ENCODE measurements around the gene PDCD7.

Gene PDCD7

DNA sequence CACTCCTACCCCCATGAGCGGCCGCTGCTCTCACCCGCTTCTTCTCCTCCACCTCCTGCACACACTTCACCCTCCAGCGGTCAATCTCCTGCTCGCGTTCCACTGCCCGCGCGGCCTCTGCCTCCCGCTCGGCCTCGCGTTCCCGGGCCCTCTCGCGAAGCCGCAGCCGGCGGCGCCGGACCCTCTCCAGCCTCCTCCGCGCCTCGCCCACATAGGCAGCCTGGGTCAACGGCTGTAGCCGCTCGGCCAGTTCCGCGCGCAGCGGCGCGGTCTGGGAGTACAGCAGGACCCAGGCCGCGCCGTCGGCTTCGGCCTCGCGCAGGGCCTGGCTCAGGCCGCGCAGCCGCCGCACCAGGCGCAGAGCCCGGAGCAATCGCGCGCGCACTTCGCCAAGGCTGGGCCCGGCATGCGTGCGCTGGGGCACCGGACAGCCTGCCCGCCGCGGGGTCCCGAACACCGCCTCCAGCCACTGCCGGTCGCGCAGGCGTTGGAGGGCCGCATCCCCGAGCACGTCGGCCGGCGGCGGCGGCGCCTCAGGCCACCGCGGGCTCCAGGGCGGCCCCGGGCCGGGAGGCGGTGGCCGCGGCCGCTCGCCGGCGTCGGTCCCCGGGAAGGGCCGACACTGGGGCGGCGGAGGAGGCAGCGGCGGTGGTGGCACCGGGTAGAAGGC, 595 bp downstream of the PDCD7 start:
- peaks cover 37% of the 10 kb centered on the region for H3K36me3 ChIP-seq
- H3K4me3 ChIP-seq: peak overlapping the region; percentile 90
- H3K4me1 ChIP-seq: peaks cover 24% of the 10 kb centered on the region
- peak overlapping the region; percentile 97 for H3K4me2 ChIP-seq
- peaks cover 52% of the 10 kb centered on the region for H4K20me1 ChIP-seq
- H3K9me3 ChIP-seq: peaks cover 27% of the 10 kb centered on the region
- no peaks in the 10 kb centered on the region for H3K27me3 ChIP-seq
- no peak for TF ChIP-seq Cebpa-rat (IDR thresholded peaks at IDR 0.05)
- H3K9ac ChIP-seq: peak overlapping the region; percentile 86
- H3K27ac ChIP-seq: peak overlapping the region; percentile 85

DNA sequence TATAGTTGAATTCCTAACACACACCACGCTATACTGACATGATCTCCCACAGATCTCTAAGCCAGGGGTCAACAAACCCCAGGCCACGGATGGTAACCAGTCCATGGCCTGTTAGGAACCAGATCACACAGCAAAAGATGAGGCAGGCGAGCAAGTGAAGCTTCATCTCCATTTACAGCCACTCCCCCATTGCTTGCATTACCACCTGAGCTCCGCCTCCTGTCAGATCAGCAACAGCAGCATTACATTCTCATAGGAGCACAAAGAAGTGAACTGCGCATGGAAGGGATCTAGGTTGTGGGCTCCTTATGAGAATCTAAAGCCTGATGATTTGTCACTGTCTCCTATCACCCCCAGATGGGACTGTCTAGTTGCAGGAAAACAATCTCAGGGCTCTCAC, 2.7 kb downstream of the PDCD7 start:
- TF ChIP-seq Cebpa-rat (IDR thresholded peaks at IDR 0.05): no peak
- no peak overlapping the region for H3K9ac ChIP-seq
- no peak overlapping the region for H3K27ac ChIP-seq
- peaks cover 6% of the 10 kb centered on the region for H3K9me3 ChIP-seq
- H3K4me3 ChIP-seq: no peak overlapping the region
- H3K4me2 ChIP-seq: no peak overlapping the region
- H3K4me1 ChIP-seq: peaks cover 24% of the 10 kb centered on the region
- peaks cover 66% of the 10 kb centered on the region for H4K20me1 ChIP-seq
- H3K36me3 ChIP-seq: peaks cover 53% of the 10 kb centered on the region
- no peaks in the 10 kb centered on the region for H3K27me3 ChIP-seq

GRCh38 chr15:65115542-65115941, 18.1 kb downstream of the PDCD7 start:
- peaks cover 100% of the 10 kb centered on the region for H3K36me3 ChIP-seq

GRCh38 chr15:65115086-65115485, 18.5 kb downstream of the PDCD7 start, which contains the start of gene UBAP1L:
Gene UBAP1L, minus strand, starts transcription at chr15:65115200. Its CDS starts 8,985 bp downstream, at chr15:65106215.
- no peaks in the 10 kb centered on the region for H3K4me1 ChIP-seq
- H3K9me3 ChIP-seq: no peaks in the 10 kb centered on the region
- H4K20me1 ChIP-seq: peaks cover 20% of the 10 kb centered on the region; the same call in 1 of the 2 replicates
- H3K9ac ChIP-seq: no peak within 1 kb of the TSS
- H3K36me3 ChIP-seq: peaks cover 96% of the 10 kb centered on the region
- H3K4me2 ChIP-seq: no peak within 1 kb of the TSS
- no peak for TF ChIP-seq Cebpa-rat (IDR thresholded peaks at IDR 0.05)
- no peaks in the 10 kb centered on the region for H3K27me3 ChIP-seq
- no peak within 1 kb of the TSS for H3K27ac ChIP-seq
- H3K4me3 ChIP-seq: no peak within 1 kb of the TSS

More at GRCh38 chr15:65115542-65115941, 18.1 kb downstream of the PDCD7 start:
- Histone ChIP-seq H3K4me1 (no peaks in the 10 kb centered on the region), H3K27ac (no peak overlapping the region), H3K27me3 (no peaks in the 10 kb centered on the region), H3K9me3 (no peaks in the 10 kb centered on the region), H3K4me2 (no peak overlapping the region), H4K20me1 (peaks cover 25% of the 10 kb centered on the region), H3K9ac (no peak overlapping the region), H3K4me3 (no peak overlapping the region)
- TF ChIP-seq Cebpa-rat (IDR thresholded peaks at IDR 0.05): no peak

DNA sequence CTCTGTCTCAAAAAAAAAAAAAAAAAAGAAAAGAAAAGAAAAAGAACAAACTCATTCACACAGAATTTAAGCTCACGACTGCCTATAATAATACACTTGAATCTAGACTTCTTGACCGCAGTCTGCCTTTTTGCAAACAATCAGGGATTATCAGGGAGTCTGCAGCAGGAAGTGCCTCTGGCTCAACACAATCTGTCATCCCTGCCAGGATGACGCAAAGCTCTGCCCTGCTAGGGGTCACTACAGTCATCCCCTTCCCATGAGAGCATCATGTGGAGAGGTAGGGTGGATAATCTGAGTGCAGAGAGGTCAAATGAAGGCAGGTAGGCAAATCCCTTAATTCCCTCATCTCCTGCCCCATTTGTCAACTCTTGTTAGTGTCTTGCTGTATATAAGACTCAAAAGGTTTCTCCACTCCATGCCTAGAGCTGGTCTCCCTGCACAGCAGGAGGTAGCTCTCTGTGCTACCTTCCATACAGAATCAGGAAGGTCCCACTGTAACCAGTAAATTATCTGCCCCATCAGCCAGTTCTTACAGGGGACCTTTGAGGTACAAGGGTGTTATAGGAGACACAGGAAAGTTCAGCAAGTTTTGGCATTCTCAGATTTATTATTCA, 22.8 kb downstream of the PDCD7 start:
- no peak for TF ChIP-seq Cebpa-rat (IDR thresholded peaks at IDR 0.05)
- no peak overlapping the region for H3K9ac ChIP-seq
- H3K4me1 ChIP-seq: no peaks in the 10 kb centered on the region
- H3K4me2 ChIP-seq: no peak overlapping the region
- no peaks in the 10 kb centered on the region for H3K27me3 ChIP-seq
- no peaks in the 10 kb centered on the region for H3K9me3 ChIP-seq
- peaks cover 62% of the 10 kb centered on the region for H3K36me3 ChIP-seq
- no peak overlapping the region for H3K27ac ChIP-seq
- H3K4me3 ChIP-seq: no peak overlapping the region
- 0 out of 2 replicates have a peak, but pooled peaks cover 2% of the 10 kb centered on the region for H4K20me1 ChIP-seq

- no peak overlapping the region for H3K27ac ChIP-seq
These were observed 27.5 kb downstream of the PDCD7 start for GRCh38 chr15:65106011-65106590.

GRCh38 chr15:65105038-65105437, 28.6 kb downstream of the PDCD7 start:
- Histone ChIP-seq H3K36me3 (peaks cover 53% of the 10 kb centered on the region), H3K4me1 (no peaks in the 10 kb centered on the region), H3K4me3 (no peak overlapping the region), H3K9me3 (no peaks in the 10 kb centered on the region), H4K20me1 (no peaks in the 10 kb centered on the region), H3K27me3 (no peaks in the 10 kb centered on the region), H3K27ac (no peak overlapping the region), H3K9ac (no peak overlapping the region), H3K4me2 (no peak overlapping the region)
- no peak for TF ChIP-seq Cebpa-rat (IDR thresholded peaks at IDR 0.05)

More at GRCh38 chr15:65106011-65106590, 27.5 kb downstream of the PDCD7 start:
- Histone ChIP-seq H3K27me3 (no peaks in the 10 kb centered on the region), H3K4me3 (no peak overlapping the region), H4K20me1 (no peaks in the 10 kb centered on the region), H3K36me3 (peaks cover 48% of the 10 kb centered on the region), H3K4me2 (no peak overlapping the region), H3K4me1 (no peaks in the 10 kb centered on the region), H3K9ac (no peak overlapping the region), H3K9me3 (no peaks in the 10 kb centered on the region)
- TF ChIP-seq Cebpa-rat (IDR thresholded peaks at IDR 0.05): no peak

DNA sequence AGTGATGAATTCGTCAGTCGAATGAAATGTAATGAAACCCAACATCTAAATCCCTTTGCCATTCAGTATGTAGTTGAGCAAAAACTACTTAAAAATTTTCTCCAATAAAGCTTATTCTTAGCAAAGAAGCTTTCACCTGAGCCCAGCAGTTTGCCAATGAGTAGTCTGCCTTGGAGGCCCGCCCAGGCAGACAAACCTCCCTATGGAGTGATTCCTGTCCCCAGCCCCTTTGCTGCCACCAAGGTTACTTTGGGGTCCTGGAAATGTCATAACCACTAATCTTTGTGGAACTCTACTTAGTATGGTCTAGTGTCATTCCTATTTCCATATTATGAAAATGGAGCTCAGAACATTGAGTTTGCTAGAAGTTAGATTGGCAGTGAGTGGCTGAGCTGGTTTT, 30.7 kb downstream of the PDCD7 start:
- no peaks in the 10 kb centered on the region for H3K27me3 ChIP-seq
- peaks cover 74% of the 10 kb centered on the region for H3K36me3 ChIP-seq
- H3K4me2 ChIP-seq: no peak overlapping the region
- H3K9me3 ChIP-seq: no peaks in the 10 kb centered on the region
- no peak overlapping the region for H3K4me3 ChIP-seq
- no peaks in the 10 kb centered on the region for H3K4me1 ChIP-seq
- TF ChIP-seq Cebpa-rat (IDR thresholded peaks at IDR 0.05): no peak
- no peak overlapping the region for H3K27ac ChIP-seq
- H4K20me1 ChIP-seq: no peaks in the 10 kb centered on the region
- no peak overlapping the region for H3K9ac ChIP-seq

- Histone ChIP-seq H3K27me3 (no peaks in the 10 kb centered on the region), H3K4me2 (no peak overlapping the region), H3K4me3 (no peak overlapping the region), H3K27ac (no peak overlapping the region), H3K36me3 (peaks cover 82% of the 10 kb centered on the region), H3K9ac (no peak overlapping the region), H3K9me3 (no peaks in the 10 kb centered on the region), H3K4me1 (no peaks in the 10 kb centered on the region), H4K20me1 (no peaks in the 10 kb centered on the region)
- no peak for TF ChIP-seq Cebpa-rat (IDR thresholded peaks at IDR 0.05)
These were observed 31.5 kb downstream of the PDCD7 start for GRCh38 chr15:65101891-65102708.
